ENCODE data around the gene AP3S1.

GRCh38 chr5:115936031-115936430 lies 94.3 kb downstream of the AP3S1 start:
- no peak for TF ChIP-seq CTCF (IDR thresholded peaks at IDR 0.05)
- TF ChIP-seq EP300 (IDR thresholded peaks at IDR 0.05): no peak
